ENCODE results near the gene BCL10.

BCL10 gene

DNA sequence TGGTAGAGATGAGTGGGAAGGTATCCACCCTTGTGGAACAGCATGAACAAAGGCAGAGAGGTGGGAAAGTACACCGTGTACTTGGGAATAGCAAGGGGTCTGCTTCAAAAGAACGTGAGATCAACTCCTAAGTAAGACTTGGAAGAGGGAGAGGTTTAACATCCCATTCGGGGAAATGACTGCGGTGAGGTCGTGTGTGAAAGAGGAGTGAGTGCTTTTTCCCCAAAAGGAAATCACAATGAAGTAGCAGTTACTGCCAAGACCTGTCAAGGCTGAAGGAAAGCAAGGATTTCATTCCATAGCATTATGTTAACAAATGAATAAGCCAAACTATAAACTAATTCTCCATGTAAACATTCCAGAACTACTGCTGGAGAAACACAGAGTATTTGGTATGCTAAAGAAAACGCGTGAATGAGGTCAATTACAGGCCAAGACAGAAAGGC lies 55.7 kb downstream of the BCL10 start:
- no peak overlapping the region for H3K4me3 ChIP-seq (ENCODE audit: low read depth, low read length)
- no peak overlapping the region for H3K9ac ChIP-seq (ENCODE audit: low read depth, low read length)
- H3K9me3 ChIP-seq (ENCODE audit: control insufficient read depth, insufficient read depth, low read length) = no peaks in the 10 kb centered on the region
- no peaks in the 10 kb centered on the region for H3K36me3 ChIP-seq (ENCODE audit: control insufficient read depth, insufficient read depth, low read length)
- peaks cover 30% of the 10 kb centered on the region for H3K4me1 ChIP-seq (ENCODE audit: control insufficient read depth, insufficient read depth, low read length)
- no peaks in the 10 kb centered on the region for H3K27me3 ChIP-seq (ENCODE audit: control insufficient read depth, insufficient read depth, low read length)
- no peak overlapping the region for H3K27ac ChIP-seq (ENCODE audit: low read depth, low read length)

DNA sequence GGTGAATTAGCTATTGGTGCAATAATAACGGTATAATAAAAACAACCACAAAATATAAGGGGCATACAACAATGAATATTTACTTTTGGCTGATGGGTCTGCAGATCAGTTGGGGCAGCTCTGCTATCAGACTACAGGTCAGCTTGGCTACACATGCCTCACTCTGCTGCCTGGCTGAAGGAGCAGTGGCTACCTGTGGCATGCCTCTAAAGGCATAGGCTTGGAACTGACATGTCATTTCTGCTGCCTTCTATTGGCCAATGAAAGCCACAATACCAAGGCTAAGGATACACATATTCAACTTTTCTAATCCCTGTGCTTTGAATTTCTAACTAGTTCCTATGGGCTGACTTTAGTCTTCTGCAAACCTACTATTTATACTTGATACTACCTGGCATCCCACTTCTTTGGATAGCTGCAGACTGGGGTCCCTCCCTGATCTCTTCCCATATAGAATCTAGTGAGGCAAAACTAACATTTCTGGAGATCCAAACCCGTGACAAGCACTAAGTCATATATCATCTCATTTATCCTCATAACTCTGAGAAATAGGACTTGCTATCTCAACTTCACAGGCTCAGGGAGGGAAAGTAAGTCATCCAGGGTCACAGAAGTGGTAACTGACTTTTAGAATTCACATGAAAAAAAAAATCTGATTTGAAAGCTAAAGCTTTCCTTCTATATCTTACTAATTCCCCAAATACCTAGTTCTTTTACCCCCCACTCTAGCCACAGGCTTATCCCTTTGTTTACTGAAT lies 56.4 kb downstream of the BCL10 start:
- no peak overlapping the region for H3K27ac ChIP-seq (ENCODE audit: low read depth, low read length)
- no peak overlapping the region for H3K9ac ChIP-seq (ENCODE audit: low read depth, low read length)
- H3K36me3 ChIP-seq (ENCODE audit: control insufficient read depth, insufficient read depth, low read length) = no peaks in the 10 kb centered on the region
- no peaks in the 10 kb centered on the region for H3K27me3 ChIP-seq (ENCODE audit: control insufficient read depth, insufficient read depth, low read length)
- peaks cover 23% of the 10 kb centered on the region for H3K4me1 ChIP-seq (ENCODE audit: control insufficient read depth, insufficient read depth, low read length)
- H3K9me3 ChIP-seq (ENCODE audit: control insufficient read depth, insufficient read depth, low read length) = no peaks in the 10 kb centered on the region
- H3K4me3 ChIP-seq (ENCODE audit: low read depth, low read length) = no peak overlapping the region

DNA sequence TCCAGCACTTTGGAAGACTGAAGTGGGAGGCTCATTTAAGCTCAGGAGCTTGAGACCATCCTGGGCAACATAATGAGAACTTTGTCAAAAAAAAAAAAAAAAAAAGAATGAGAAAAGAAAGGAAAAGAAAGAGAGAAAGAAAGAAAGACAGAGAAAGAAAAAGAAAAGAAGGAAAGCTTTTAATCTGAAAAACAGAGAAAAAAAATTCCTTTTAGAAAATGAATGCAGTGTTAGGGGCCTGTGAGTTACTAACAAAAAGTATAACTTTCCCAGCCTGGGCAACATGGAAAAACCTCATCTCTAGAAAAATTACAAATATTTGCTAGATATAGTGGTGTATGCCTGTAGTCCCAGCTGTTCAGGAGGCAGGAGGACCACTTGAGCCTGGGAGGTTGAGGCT lies 59.7 kb downstream of the BCL10 start:
- Histone ChIP-seq H3K4me1 (ENCODE audit: control insufficient read depth, insufficient read depth, low read length) (peaks cover 12% of the 10 kb centered on the region), H3K9me3 (ENCODE audit: control insufficient read depth, insufficient read depth, low read length) (no peaks in the 10 kb centered on the region), H3K27me3 (ENCODE audit: control insufficient read depth, insufficient read depth, low read length) (no peaks in the 10 kb centered on the region), H3K36me3 (ENCODE audit: control insufficient read depth, insufficient read depth, low read length) (no peaks in the 10 kb centered on the region), H3K27ac (ENCODE audit: low read depth, low read length) (no peak overlapping the region), H3K9ac (ENCODE audit: low read depth, low read length) (no peak overlapping the region), H3K4me3 (ENCODE audit: low read depth, low read length) (no peak overlapping the region)
